C4-2B (cell line): ENCODE measurements around the gene PTCSC3.

Experiments used
- H3K27ac ChIP-seq: fragments of 450-650 bp; 2 replicates; pipeline ENCODE4 v1.5.1; 2017
- ZFX ChIP-seq: fragments of 450-650 bp; IDR thresholded peaks from 2 replicates; pipeline ENCODE4 v1.6.1; 2017
- TF ChIP-seq, protein P1 (sequence below): fragments of 450-650 bp; conservative IDR thresholded peaks from 2 replicates; pipeline ENCODE4 v1.5.1; 2017; ENCODE audit warnings: mild to moderate bottlenecking

Gene PTCSC3

DNA sequence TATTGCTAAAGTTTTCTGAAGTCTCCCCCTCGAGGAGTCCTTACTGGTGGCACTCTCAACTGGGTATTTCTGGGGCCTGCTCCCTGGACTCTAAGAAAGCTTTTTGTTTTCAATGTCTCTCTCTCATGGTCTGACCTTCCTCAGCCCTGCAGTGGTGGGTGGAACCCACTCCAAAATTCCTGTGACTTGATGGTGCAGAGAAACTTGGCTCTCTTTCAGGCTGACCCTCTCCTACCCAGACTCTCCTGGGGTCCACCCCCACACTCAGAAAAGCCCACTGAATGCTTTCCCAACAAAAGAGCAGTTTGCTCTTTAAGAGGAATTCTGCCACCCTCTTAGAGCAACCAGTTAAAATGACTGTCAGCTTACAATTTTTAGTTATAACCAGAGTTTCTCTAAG lies 967 bp upstream of the PTCSC3 start:
- TF ChIP-seq ZFX, result no peak
- TF ChIP-seq, protein P1, sequence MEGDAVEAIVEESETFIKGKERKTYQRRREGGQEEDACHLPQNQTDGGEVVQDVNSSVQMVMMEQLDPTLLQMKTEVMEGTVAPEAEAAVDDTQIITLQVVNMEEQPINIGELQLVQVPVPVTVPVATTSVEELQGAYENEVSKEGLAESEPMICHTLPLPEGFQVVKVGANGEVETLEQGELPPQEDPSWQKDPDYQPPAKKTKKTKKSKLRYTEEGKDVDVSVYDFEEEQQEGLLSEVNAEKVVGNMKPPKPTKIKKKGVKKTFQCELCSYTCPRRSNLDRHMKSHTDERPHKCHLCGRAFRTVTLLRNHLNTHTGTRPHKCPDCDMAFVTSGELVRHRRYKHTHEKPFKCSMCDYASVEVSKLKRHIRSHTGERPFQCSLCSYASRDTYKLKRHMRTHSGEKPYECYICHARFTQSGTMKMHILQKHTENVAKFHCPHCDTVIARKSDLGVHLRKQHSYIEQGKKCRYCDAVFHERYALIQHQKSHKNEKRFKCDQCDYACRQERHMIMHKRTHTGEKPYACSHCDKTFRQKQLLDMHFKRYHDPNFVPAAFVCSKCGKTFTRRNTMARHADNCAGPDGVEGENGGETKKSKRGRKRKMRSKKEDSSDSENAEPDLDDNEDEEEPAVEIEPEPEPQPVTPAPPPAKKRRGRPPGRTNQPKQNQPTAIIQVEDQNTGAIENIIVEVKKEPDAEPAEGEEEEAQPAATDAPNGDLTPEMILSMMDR, result no peak
- H3K27ac ChIP-seq, result no peak overlapping the region

DNA sequence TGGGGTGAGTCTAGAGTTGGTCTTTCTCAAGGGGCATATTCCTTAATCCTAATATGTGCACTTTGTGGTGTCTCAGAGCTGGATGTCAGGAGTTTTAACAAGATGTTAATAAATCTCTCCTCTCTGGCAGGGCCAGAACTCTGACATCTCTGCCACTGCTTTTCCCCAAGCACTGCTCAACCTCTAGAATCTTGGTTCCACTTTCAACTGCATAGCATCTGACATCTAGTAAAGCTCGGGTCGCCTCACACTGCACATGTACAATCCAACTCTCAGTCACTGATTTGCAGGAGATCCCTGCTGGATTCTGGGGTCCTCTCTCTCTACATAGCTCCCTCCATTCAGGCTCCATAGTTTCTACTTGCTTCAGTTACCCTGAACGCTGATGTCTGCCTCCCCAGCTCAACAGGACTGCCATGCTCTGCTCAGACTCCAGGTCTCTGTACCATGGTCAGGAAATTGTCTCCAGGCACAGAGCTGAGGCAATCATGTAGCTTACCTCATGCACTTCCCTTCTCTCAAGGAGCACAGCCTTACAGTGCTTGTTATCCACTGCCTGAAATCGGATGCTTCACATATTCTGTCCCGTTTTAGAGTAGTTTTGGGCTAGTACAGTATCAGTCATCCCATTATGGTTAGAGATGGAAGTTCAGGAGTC lies 1.6 kb downstream of the PTCSC3 start:
- TF ChIP-seq ZFX, result no peak
- TF ChIP-seq, protein P1, result no peak
- H3K27ac ChIP-seq, result no peak overlapping the region

DNA sequence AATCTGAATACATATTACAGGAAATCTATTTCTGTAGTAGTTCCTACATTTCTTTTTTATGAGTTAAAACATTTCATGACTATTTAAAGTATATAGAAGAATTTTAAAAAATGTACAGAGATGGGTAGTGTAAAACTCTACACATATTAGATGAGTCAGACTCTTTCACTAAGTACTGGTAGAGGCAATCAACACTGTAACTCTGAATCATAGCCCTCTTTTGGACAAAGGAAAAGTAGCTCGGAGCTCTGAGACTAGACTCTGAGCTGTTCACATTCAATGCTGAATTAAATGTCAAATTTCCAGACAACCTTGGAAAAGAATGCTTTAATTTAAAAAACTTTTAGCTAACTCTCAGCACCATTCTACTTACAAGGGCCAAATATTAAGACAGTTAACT lies 3.4 kb downstream of the PTCSC3 start:
- no peak for TF ChIP-seq ZFX
- TF ChIP-seq, protein P1, result no peak
- H3K27ac ChIP-seq, result no peak overlapping the region

DNA sequence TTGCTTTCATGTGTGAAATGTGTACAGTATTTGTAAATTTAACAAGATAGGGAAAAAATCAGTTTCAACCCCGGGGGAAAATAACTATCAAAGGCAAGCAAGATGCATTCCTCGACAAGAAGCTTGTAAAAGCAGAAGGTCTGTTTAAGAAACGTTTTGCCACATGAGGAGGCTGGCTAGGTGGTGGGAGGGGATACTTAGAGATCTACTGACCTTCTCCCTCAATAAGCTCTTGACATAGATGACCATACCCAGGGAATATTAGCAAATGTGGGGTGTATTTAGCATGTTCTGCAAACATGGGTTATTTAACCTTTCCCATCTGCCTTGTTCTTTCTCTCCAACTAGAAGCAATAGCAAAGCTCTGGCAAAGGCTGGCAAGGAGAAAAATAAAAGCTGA lies 4.9 kb downstream of the PTCSC3 start:
- no peak overlapping the region for H3K27ac ChIP-seq
- TF ChIP-seq, protein P1, result no peak
- TF ChIP-seq ZFX, result no peak

DNA sequence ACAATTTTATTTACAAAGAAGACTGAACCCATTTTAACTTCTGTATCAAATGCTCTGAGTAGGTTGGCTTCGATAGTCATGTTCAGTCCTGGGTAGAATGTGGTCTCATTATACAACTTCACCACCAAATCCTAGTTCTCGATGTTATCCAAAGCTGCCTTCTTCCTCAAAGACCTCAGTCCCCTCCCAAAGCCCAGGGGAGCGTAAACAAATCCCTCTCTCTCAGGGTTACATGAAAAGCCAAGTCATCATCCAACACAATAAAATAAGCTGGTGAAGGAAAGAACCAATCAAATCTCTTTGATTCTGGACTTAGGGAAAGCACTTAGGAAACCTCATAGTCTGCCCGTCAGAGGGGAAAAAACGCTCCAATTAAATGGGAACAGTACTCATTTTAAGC lies 9.1 kb downstream of the PTCSC3 start:
- H3K27ac ChIP-seq, result no peak overlapping the region
- TF ChIP-seq, protein P1, result no peak
- no peak for TF ChIP-seq ZFX

DNA sequence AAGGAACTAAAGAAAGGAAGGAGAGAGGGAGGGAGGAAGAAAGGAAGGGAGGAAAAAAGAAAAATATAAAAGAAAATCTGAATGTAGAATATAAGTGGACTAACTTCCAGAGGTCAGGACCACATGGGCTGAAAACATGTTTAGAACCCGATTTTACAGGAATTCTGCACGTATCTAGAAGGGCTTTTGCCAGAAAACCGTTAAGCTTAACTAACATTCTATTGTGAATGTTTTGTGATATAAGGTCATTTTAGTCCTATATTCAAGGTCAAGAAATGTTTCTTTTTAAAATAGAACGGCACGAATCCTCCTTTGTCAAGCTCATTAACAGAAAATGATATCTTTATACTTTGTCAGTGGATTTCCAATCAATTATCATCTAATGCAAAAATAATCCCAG lies 13.1 kb downstream of the PTCSC3 start:
- H3K27ac ChIP-seq, result no peak overlapping the region
- TF ChIP-seq ZFX, result no peak
- TF ChIP-seq, protein P1, result no peak

DNA sequence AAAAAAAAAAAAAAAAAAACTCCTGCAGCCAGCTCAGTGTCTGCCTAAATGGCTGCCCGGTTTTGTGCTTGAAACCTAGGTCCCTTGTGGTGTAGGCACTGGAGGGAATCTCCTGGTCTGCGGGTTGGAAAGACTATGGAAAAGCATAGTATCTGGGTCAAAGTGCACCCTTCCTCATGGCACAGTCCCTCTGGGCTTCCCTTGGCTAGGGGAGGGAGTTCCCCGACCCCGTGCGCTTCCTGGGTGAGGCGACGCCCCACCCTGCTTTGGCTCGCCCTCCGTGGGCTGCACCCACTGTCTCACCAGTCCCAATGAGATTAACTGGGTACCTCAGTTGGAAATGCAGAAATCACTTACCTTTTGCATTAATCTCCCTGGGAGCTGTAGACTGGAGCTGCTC lies 14.3 kb downstream of the PTCSC3 start:
- TF ChIP-seq, protein P1, result no peak
- no peak for TF ChIP-seq ZFX

More for the DNA sequence above, 14.3 kb downstream of the PTCSC3 start:
- no peak overlapping the region for H3K27ac ChIP-seq
